ENCODE results near the gene NBPF1.
"Not testable (repeated sequence)": the region's sequence is repeated elsewhere in the genome, so short reads cannot be mapped to it uniquely, and the experiment has no call there.

Gene NBPF1

GRCh38 chr1:16641159-16641975 is 28.0 kb upstream of the NBPF1 start:
- not testable (repeated sequence) for DNase-seq

- peak in 1 of 2 donors; percentile 0 for DNase-seq
Measured at GRCh38 chr1:16639091-16640031, 26.0 kb upstream of the NBPF1 start.

- DNase-seq = not testable (repeated sequence)
Measured at GRCh38 chr1:16637941-16638778, 24.8 kb upstream of the NBPF1 start.

GRCh38 chr1:16636551-16637195 is 23.3 kb upstream of the NBPF1 start:
- DNase-seq = not testable (repeated sequence)

GRCh38 chr1:16635959-16636358 is 22.6 kb upstream of the NBPF1 start:
- not testable (repeated sequence) for DNase-seq

GRCh38 chr1:16633540-16634282 is 20.3 kb upstream of the NBPF1 start:
- not testable (repeated sequence) for DNase-seq

GRCh38 chr1:16632044-16632850 is 18.9 kb upstream of the NBPF1 start:
- not testable (repeated sequence) for DNase-seq

GRCh38 chr1:16631248-16632043 is 18.1 kb upstream of the NBPF1 start:
- no peak for DNase-seq

- no peak for DNase-seq
Measured at GRCh38 chr1:16630661-16631247, 17.4 kb upstream of the NBPF1 start.

- not testable (repeated sequence) for DNase-seq
Measured at GRCh38 chr1:16629916-16630530, 16.7 kb upstream of the NBPF1 start.

- DNase-seq = no peak
Measured at GRCh38 chr1:16628361-16629111, 15.2 kb upstream of the NBPF1 start.

GRCh38 chr1:16626409-16626983 is 13.1 kb upstream of the NBPF1 start:
- DNase-seq = not testable (repeated sequence)

GRCh38 chr1:16625497-16626408 is 12.4 kb upstream of the NBPF1 start:
- DNase-seq = no peak

- not testable (repeated sequence) for DNase-seq
Measured at GRCh38 chr1:16623812-16624719, 10.7 kb upstream of the NBPF1 start.

GRCh38 chr1:16623337-16623736 is 10.0 kb upstream of the NBPF1 start:
- not testable (repeated sequence) for DNase-seq
